GM21737 (cell line): ENCODE results near the gene NRP2.

Experiments
- ATAC-seq: cut with Tn5 transposase; IDR thresholded peaks from one replicate; pipeline ENCODE4 v1.9.1; 2021; ENCODE audit warnings: mild to moderate bottlenecking, moderate library complexity; ENCODE audit not compliant: unreplicated experiment

The NRP2 gene

DNA sequence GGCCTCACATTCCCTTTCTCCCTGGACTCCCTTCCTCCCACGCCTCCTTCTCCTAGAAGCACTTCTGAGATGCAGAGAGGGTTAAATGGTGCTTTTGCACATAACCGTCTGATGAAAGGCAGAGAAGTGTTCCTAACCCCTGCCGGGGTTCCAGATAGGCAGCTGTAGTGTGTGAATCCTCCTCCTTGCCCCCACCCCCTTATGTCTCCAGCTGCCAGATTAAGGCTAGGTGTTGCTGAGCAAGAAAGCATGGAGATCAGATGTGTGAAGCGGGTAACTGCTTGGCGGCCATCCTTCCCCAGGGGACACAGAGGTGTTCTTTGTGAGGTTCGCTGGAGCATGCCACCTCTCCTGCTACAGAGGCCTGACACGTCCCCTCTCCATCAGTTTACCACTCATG, 88.3 kb downstream of the NRP2 start:
- ATAC-seq = no peak

DNA sequence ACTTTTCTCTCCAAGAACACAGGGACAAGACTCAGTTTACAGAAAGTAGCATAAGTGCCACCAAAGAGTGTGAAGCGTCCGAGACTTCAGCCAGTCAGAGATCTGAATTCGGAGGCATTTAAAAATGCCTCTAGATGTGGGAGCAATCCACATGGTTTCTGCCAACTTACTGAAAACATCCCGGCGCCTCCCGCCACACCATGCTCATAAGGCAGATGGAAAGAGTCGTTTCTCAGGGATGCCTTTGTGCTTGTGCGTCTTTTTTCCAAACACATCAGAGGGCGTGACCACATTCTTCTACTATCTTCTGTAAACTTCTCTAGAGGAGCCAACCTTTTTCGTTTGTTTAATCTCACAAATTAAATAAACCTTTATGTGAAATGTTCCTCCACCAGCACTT, 88.7 kb downstream of the NRP2 start:
- ATAC-seq = no peak

DNA sequence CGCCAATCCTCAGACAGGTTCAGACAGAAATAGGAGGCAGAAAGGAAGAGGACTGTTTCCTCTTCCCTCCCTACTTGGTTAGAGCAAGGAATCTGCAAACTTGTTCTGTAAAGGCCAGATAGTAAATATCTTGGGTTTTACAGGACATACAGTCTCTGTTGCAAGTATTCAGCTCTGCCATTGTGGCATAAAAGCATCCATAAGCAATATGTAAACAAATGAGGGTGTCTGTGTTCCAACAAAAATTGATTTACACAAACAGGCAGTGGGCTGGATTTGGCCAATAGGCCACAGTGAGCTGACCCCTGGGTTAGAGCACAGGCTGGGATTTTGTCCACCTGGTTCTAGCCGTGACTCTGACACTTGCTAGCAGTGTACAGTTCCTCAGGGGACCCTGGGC, 89.4 kb downstream of the NRP2 start:
- no peak for ATAC-seq

DNA sequence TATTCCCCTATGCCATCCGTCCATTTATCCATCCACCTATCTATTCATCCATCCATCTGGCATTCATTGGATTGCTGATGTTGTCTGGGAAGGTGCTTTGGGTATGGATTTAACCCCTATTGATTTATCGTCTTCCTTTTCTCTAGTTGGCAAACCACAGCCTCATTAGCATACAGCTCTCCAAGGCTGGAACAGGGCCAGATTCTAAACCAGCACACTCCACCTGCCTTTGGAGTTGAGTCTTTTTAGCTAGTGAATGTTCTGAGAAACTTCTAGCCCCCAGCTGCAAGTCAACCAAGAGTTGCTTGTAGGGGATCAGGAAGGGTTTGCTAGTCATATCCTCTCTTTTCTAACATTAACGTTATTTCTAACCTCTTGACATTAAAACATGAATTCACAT, 90.7 kb downstream of the NRP2 start:
- no peak for ATAC-seq

DNA sequence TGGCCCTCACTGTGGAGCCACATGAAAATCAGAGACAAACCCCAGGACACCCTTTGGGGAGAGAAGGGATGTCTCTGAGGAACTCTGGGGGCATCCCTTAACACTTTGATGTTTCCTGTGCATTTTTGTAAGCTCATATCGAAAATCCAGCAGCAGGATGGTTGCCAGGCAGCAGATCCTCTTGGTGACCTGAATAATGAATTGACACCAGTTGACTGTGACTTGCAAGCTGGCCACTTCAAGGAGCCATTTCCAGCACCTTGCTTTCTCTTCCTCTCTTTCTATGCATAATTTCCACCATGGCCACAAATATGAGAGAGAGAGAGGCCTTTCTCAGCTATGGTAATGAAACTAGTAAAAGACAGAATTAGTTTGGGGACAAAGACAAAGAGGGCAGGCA, 91.7 kb downstream of the NRP2 start:
- ATAC-seq = no peak

DNA sequence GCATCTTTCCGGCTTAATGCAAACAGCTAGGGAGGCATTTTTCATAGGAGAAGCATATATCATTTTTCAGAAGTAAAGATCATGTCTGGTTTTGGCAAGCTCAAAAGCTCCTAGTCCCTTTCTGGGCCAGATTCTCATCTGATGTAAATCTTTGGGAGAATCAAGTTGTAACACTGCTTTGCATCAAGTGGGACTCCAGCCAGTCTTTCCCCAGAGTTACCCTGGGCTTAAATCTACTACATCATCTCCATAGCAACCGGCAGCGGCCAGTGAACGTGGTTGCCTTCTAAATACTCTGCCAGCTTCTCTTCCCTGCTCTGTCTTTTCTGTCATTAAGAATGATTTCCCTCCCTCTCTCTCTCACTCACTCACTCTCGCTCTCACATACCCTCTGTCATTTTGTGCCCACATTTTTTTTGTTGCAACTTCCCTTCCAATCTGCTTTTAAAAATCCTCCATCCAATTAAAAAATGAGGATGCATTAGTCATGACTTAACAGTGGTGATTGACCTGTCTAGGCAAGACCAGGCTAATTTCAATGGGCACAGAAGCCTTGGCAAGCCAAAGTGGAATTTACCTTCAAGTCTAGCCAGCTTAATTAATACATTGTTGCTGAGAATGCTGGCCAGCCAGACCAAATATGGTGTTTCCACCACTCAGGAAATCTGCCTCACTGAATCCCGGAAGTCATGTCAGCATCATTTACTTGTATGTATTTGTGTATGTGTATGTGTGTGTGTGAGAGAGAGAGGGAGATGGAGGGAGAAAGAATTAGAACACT, 93.0 kb downstream of the NRP2 start:
- ATAC-seq = no peak

DNA sequence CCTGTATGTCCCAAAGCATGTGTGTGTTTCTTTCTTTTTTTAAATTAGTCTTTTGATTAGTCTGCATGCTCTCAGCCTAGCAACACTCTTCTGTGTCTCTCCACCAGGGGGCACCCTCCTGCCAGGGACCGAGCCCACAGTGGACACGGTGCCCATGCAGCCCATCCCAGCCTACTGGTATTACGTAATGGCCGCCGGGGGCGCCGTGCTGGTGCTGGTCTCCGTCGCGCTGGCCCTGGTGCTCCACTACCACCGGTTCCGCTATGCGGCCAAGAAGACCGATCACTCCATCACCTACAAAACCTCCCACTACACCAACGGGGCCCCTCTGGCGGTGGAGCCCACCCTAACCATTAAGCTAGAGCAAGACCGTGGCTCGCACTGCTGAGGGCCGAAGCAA, 93.8 kb downstream of the NRP2 start:
- no peak for ATAC-seq

DNA sequence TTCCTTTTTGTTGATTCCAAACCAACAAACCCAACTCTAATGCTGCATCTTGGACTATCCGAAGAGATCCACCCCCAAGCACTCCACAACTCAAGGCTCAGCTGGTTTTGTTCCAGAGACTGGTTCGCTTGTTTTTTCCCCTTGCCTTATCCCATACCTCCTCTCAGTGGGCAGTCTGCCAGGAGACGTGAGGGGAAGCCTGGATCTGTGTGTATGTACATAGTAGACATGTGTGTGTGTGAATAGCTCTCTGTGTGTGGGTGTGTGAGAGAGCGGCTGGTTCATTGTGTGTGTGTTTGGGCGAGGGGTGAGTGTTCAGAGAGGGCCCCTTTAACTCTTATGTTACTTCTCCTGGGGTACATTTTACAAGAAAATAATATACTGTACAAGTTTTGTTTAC, 94.4 kb downstream of the NRP2 start:
- no peak for ATAC-seq

DNA sequence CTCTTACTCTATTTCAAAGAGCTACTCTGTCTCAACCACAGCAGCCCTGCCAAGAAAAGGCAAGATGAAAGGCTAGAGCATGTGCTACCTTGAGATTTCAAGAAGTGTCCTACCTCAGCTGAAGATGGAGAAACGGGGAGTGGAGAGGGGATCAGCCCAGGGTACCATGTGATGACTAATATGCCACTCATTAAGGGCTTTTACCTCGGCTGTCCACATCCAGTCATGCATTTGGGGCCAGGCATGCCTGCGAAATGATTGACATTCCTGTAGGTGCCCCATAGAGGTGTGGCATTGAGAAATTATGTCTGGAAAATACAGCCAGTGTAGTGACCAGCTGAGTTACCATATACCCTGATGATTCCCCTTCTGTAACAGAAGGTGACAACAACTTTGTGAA, 96.1 kb downstream of the NRP2 start:
- no peak for ATAC-seq

DNA sequence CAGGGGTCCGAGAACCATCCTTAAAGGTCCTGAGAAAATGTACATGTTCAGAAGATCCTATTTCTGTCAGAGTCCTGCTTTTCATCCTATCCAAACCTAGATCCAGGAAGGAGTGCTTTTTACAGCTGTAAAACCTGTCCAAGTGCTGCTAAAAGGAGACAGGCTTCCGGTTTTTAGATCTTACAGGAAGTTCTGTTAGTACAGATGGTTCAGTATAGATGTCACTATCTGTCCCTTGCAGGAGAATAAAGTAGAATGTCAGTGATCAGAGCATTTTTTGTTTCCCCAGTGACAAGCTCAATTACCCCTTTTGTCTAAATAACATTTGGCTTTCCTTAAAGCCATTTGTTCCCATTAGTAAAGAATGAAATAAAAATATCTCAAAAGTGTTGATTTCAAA, 98.3 kb downstream of the NRP2 start:
- no peak for ATAC-seq

DNA sequence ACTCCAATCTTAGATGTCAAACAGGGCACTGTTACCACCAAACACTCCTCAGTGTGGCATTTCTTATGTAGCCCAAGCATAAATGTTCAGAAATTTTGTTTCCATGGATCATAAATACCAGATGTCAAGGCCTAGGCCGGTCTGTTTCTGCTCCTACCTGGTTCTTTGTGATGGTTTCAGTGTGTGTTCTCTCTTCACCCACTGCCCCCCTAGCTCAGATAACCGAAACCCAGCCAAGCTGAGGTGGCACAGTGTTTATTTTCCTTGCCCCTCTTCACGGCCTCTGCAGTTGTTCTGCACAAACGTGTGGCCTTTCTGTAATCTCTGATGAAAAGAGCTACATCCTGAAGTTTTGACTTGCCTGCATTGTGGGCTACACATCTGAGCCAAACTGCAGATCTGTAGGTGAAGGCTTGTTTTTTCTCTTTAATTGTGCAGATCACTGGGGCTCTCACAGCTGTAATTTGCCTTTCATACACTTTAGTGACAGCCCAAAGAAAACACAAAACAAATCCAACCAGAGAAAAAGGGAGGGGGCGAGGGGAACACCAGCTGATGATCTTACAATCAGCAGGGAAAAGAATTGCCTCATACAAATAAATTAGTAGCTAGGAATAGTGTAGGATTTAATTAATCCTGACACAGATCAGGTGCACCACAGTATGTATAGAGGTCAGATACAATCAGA, 99.1 kb downstream of the NRP2 start:
- ATAC-seq = no peak

DNA sequence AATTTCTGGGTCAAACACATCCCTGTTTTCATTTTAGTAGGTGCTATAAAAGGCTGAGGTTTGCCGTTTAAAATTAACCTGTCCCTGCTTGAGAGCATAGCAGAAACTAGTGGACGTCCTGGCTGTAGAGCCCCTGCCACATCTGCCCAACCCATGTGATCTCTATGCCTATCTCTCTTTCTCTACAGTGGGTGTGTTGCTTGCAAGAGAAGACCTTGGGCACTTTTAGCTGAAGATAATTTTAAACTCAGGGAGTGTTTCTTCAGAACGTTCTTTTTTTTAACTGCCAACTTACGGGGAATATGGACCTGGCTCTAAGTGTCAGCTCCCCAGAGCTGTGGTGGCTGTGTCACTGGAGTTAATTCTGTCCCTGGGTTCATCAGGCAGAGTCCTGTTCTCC, 100.6 kb downstream of the NRP2 start:
- ATAC-seq = no peak

DNA sequence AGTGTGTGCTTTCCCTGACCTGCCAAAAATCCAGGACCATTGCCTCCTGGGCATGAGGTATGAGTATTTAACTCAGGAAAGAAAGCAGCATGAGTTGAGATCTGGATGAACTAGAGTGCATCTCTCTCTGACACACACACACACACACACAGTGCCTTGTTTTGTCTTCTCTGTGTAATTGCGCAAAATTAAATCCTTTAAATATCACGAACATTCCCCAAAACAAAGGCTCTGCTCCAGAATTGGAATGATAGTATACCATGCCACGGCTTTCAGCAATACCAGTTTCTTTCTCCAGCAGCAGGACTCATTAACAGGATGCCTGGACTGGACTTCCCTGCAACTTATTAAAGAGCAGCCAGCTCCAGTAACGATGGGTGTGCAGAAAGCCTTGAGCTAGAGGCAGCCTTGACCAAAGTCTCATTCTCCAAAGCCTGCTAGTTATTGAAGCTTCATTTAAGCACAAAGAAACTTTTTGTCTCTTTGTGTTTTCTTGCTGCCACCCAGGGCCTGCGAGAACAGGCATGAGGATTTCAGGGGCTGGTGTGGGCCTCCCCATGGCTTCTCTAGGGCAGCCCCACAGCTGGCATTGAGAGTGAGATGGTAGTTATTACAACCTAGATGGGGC, 101.7 kb downstream of the NRP2 start:
- no peak for ATAC-seq

DNA sequence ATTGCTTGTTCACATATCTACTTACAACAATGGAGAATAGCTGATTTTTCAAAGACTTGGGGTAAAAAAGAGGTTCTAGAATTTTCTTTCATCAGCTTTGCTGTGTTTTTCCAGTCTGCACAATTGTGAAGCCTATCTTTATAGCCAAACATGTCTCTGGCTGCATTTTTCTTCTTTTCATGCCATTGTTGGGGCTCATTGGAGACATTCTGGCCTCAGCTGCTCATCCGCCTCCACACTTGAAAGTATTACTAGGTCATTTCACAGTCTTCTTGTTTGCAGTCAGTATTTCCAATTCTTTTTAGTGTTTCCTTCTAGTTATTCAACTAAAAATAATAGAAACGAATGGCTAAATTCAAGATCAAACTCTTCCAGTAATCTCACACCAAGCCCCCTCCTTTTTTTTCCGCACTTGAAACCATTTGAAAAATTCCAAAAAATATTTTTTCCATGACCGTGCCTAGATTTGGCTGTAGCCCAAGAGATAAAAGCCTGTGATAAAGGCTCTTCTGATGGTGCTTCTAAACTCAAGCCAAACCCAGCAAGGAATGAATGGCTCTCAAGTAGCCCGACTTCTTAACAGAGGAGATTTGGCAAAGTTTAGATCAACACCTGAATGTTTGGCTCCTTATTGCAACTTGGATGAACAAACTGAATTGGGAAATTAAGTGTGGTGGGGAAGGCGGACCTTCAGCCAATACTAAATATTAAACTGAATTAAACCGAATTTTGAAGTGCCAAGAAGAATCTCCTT, 103.4 kb downstream of the NRP2 start:
- ATAC-seq = no peak

DNA sequence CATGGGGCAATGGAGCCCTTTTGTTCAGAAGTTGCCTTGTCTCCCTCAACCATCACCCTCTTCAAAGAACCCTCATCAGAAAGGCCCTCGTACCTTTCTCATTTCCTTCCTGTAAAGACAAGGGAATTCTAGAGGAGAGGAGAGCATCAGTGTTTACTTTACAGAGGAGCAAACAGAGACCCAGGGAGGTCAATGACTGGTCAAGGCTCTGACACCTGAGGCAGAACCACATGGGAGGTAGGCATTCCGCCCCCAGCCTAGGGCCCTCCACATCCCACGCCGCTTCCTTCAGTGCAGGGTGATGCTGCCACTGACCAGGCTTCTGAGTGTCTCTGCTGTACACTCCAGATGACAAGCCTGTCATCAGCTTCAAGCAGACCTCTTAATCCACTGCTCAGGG, 104.7 kb downstream of the NRP2 start:
- ATAC-seq = no peak

DNA sequence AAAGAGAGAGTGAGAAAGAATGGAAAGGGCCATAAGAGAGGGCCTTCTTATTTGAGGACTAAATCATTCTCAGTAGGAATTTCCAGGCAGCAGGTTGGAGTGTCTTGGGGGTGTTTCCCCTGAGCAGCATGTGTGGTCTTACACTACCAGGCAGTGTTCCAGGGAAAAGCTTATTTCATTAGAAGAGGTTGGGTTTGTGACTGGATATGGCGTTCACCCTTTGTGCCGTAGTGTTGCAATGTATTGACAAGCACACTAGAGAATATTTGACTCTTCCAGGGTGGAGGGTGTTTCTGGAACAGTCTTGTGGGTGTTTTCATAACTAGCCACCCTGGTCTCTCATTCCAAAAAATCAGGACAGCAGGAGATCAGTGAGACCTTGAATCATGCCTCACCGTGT, 105.5 kb downstream of the NRP2 start:
- no peak for ATAC-seq

DNA sequence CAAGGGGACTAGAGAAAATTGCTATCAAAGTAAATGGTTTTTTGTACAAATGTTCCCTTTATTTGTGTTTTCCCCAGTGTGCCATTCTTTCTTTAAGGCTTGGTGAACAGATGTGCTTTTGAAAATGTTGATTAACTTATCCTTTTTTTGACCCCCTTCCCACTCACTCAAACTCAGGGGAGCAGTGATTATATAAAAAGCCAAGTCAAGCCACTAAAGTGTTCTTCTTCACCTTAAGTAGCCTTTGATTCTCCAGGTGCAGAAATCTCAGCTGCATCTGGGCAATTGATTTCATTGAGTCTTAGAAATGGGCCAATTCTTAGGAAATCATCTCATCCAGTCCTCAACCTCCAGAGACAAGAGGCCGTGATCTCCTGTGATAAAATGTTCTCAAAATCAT, 107.6 kb downstream of the NRP2 start:
- no peak for ATAC-seq

DNA sequence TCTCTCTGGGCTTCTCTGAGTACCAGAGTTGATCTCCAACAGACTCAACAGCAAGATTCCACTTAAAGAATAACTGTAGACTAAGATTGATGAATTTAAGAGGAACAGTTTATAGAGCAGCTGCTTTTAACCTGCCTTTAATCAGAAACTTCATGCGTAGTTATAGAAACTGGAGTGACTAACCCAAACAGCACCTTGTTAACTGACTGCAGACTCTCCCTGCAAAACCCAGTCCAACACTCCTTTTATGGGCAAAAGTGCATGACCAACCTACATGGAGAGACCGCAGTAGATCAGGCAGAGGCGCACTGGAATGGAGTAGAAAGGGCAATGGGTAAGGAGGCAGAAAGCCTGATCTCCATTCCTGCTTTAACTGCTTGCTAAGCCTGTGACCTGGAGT, 110.6 kb downstream of the NRP2 start:
- ATAC-seq = no peak

DNA sequence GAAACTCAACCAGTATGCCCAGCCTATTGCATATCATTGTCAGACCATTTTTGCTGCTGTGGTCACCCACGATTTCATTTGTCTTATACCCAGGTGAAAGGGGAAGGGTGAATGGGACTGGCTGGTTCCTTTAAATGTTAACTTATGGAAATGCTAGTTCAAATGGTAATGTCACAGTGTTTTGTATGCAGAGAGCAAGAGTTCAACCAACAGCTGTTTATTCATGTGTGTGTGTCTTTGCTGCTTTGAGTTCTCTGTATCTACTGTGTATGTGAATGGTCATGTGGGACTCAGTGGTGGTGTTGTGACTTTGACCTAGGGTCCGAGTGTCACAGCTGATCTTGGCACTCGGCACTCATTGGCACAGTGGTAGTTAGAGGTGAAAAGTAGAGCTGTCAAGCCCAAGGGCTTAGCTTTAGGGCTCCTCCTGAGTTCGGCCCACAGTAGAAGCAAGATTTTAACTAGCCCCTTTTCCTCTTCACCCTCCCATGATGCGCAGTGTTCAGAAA, 114.6 kb downstream of the NRP2 start:
- ATAC-seq = no peak

DNA sequence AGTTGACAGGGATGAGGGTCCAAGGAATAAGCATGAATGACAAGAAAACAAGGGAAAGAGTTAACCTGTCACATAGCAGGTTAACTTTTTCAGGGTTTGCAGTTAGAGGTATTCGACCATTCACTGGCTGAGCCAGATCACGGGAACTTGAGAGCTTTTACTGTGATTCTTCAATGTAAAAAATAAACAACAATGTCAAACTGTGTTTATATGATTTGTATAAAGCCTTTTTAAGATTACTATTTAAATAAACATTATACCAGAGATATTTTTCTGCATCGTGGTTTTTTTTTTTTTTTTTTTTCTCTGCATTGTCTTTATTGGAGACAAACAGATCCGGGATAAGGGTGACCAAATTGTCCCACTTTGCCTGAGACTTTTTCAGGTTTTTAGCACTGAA, 115.6 kb downstream of the NRP2 start:
- no peak for ATAC-seq

DNA sequence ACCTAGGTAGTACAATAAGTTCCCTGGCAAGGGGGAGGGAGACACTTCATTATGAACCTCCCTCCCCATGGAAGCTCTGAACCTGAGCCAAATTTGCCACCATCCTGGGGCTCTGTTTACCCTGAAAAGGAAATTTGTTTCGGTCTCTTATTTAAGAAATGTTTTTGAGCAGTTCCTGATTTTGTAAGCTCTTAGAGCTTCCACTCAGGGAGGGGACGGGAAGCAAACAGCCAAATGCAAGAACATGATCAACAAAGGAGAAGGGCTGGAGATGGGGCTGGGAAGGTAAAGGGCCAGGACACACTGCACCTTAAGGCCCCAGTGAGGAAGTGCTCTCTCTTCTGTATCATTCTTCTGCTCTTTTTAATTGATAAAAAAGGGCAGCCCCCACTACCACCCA, 117.9 kb downstream of the NRP2 start:
- ATAC-seq = no peak
